ENCODE measurements around the gene PPP1R1B.
A peak's percentile ranks its signal among the peaks of the same experiment; 100 is the strongest.

The PPP1R1B gene

GRCh38 chr17:39629898-39630297 lies 3.1 kb downstream of the PPP1R1B start:
- H3K4me1 ChIP-seq (ENCODE audit: control insufficient read depth, insufficient read depth, low read length): peaks cover 57% of the 10 kb centered on the region
- H3K27me3 ChIP-seq (replicated peaks; ENCODE audit: control insufficient read depth, insufficient read depth, low read length): peaks cover 37% of the 10 kb centered on the region
- no peaks in the 10 kb centered on the region for H3K36me3 ChIP-seq (ENCODE audit: control insufficient read depth, insufficient read depth, low read length, severe bottlenecking)
- H3K9me3 ChIP-seq (ENCODE audit: control insufficient read depth, low read length): no peaks in the 10 kb centered on the region
- H3K4me3 ChIP-seq (ENCODE audit: low read length): no peak overlapping the region
- no peak for DNase-seq (ENCODE audit: low read depth)
- no peak overlapping the region for H3K9ac ChIP-seq (ENCODE audit: low read length)

- peaks cover 24% of the 10 kb centered on the region for H3K27me3 ChIP-seq (replicated peaks; ENCODE audit: control insufficient read depth, insufficient read depth, low read length)
- DNase-seq (ENCODE audit: low read depth): no peak
- H3K9ac ChIP-seq (ENCODE audit: low read length): no peak overlapping the region
- peaks cover 52% of the 10 kb centered on the region for H3K4me1 ChIP-seq (ENCODE audit: control insufficient read depth, insufficient read depth, low read length)
- H3K4me3 ChIP-seq (ENCODE audit: low read length): no peak overlapping the region
- H3K9me3 ChIP-seq (ENCODE audit: control insufficient read depth, low read length): no peaks in the 10 kb centered on the region
- no peaks in the 10 kb centered on the region for H3K36me3 ChIP-seq (ENCODE audit: control insufficient read depth, insufficient read depth, low read length, severe bottlenecking)
Observed at GRCh38 chr17:39631403-39631802, 4.7 kb downstream of the PPP1R1B start.

- Histone ChIP-seq H3K4me3 (ENCODE audit: low read length) (no peak overlapping the region), H3K9me3 (ENCODE audit: control insufficient read depth, low read length) (no peaks in the 10 kb centered on the region), H3K27me3 (replicated peaks; ENCODE audit: control insufficient read depth, insufficient read depth, low read length) (peaks cover 19% of the 10 kb centered on the region), H3K36me3 (ENCODE audit: control insufficient read depth, insufficient read depth, low read length, severe bottlenecking) (no peaks in the 10 kb centered on the region), H3K4me1 (ENCODE audit: control insufficient read depth, insufficient read depth, low read length) (peaks cover 50% of the 10 kb centered on the region), H3K9ac (ENCODE audit: low read length) (no peak overlapping the region)
- DNase-seq (ENCODE audit: low read depth): no peak
Observed at GRCh38 chr17:39632153-39632941, 5.6 kb downstream of the PPP1R1B start.

GRCh38 chr17:39633570-39634183 lies 6.9 kb downstream of the PPP1R1B start:
- Histone ChIP-seq H3K9me3 (ENCODE audit: control insufficient read depth, low read length) (no peaks in the 10 kb centered on the region), H3K9ac (ENCODE audit: low read length) (peak overlapping the region; percentile 8), H3K4me3 (ENCODE audit: low read length) (no peak overlapping the region), H3K27me3 (replicated peaks; ENCODE audit: control insufficient read depth, insufficient read depth, low read length) (peaks cover 12% of the 10 kb centered on the region), H3K36me3 (ENCODE audit: control insufficient read depth, insufficient read depth, low read length, severe bottlenecking) (no peaks in the 10 kb centered on the region), H3K4me1 (ENCODE audit: control insufficient read depth, insufficient read depth, low read length) (peaks cover 55% of the 10 kb centered on the region)
- DNase-seq (ENCODE audit: low read depth): no peak

GRCh38 chr17:39634384-39634871 lies 7.7 kb downstream of the PPP1R1B start:
- Histone ChIP-seq H3K9ac (ENCODE audit: low read length) (peak overlapping the region; percentile 8), H3K9me3 (ENCODE audit: control insufficient read depth, low read length) (no peaks in the 10 kb centered on the region), H3K4me3 (ENCODE audit: low read length) (no peak overlapping the region), H3K27me3 (replicated peaks; ENCODE audit: control insufficient read depth, insufficient read depth, low read length) (peaks cover 11% of the 10 kb centered on the region), H3K4me1 (ENCODE audit: control insufficient read depth, insufficient read depth, low read length) (peaks cover 58% of the 10 kb centered on the region), H3K36me3 (ENCODE audit: control insufficient read depth, insufficient read depth, low read length, severe bottlenecking) (no peaks in the 10 kb centered on the region)
- DNase-seq (ENCODE audit: low read depth): peak; percentile 83

GRCh38 chr17:39635614-39636176 lies 8.9 kb downstream of the PPP1R1B start:
- no peak for DNase-seq (ENCODE audit: low read depth)
- Histone ChIP-seq H3K4me3 (ENCODE audit: low read length) (no peak overlapping the region), H3K4me1 (ENCODE audit: control insufficient read depth, insufficient read depth, low read length) (peaks cover 55% of the 10 kb centered on the region), H3K9me3 (ENCODE audit: control insufficient read depth, low read length) (no peaks in the 10 kb centered on the region), H3K9ac (ENCODE audit: low read length) (peak overlapping the region; percentile 96), H3K27me3 (replicated peaks; ENCODE audit: control insufficient read depth, insufficient read depth, low read length) (peaks cover 11% of the 10 kb centered on the region), H3K36me3 (ENCODE audit: control insufficient read depth, insufficient read depth, low read length, severe bottlenecking) (no peaks in the 10 kb centered on the region)

- peak overlapping the region; percentile 97 for H3K4me3 ChIP-seq (ENCODE audit: low read length)
- H3K9me3 ChIP-seq (ENCODE audit: control insufficient read depth, low read length): no peaks in the 10 kb centered on the region
- H3K36me3 ChIP-seq (ENCODE audit: control insufficient read depth, insufficient read depth, low read length, severe bottlenecking): no peaks in the 10 kb centered on the region
- H3K4me1 ChIP-seq (ENCODE audit: control insufficient read depth, insufficient read depth, low read length): peaks cover 54% of the 10 kb centered on the region
- DNase-seq (ENCODE audit: low read depth): no peak
- peaks cover 4% of the 10 kb centered on the region for H3K27me3 ChIP-seq (replicated peaks; ENCODE audit: control insufficient read depth, insufficient read depth, low read length)
- H3K9ac ChIP-seq (ENCODE audit: low read length): peak overlapping the region; percentile 96
Observed at GRCh38 chr17:39636587-39636926, 9.8 kb downstream of the PPP1R1B start.

- peak; percentile 96 for DNase-seq (ENCODE audit: low read depth)
- H3K9me3 ChIP-seq (ENCODE audit: control insufficient read depth, low read length): no peaks in the 10 kb centered on the region
- H3K9ac ChIP-seq (ENCODE audit: low read length): peak within 1 kb of the TSS; percentile 96
- H3K27me3 ChIP-seq (replicated peaks; ENCODE audit: control insufficient read depth, insufficient read depth, low read length): no peaks in the 10 kb centered on the region
- H3K4me1 ChIP-seq (ENCODE audit: control insufficient read depth, insufficient read depth, low read length): peaks cover 49% of the 10 kb centered on the region
- peak within 1 kb of the TSS; percentile 97 for H3K4me3 ChIP-seq (ENCODE audit: low read length)
- H3K36me3 ChIP-seq (ENCODE audit: control insufficient read depth, insufficient read depth, low read length, severe bottlenecking): no peaks in the 10 kb centered on the region
Observed at GRCh38 chr17:39636927-39637736, 10.4 kb downstream of the PPP1R1B start, which contains the start of gene STARD3. TSS of gene STARD3 (plus strand) at chr17:39637144. CDS start at chr17:39653532, 16,388 bp downstream.

- Histone ChIP-seq H3K36me3 (ENCODE audit: control insufficient read depth, insufficient read depth, low read length, severe bottlenecking) (no peaks in the 10 kb centered on the region), H3K9ac (ENCODE audit: low read length) (no peak overlapping the region), H3K27me3 (replicated peaks; ENCODE audit: control insufficient read depth, insufficient read depth, low read length) (no peaks in the 10 kb centered on the region), H3K9me3 (ENCODE audit: control insufficient read depth, low read length) (no peaks in the 10 kb centered on the region), H3K4me3 (ENCODE audit: low read length) (peak overlapping the region; percentile 97), H3K4me1 (ENCODE audit: control insufficient read depth, insufficient read depth, low read length) (peaks cover 41% of the 10 kb centered on the region)
- DNase-seq (ENCODE audit: low read depth): no peak
Observed at GRCh38 chr17:39638317-39638716, 11.6 kb downstream of the PPP1R1B start.

- peaks cover 34% of the 10 kb centered on the region for H3K4me1 ChIP-seq (ENCODE audit: control insufficient read depth, insufficient read depth, low read length)
- no peaks in the 10 kb centered on the region for H3K9me3 ChIP-seq (ENCODE audit: control insufficient read depth, low read length)
- H3K4me3 ChIP-seq (ENCODE audit: low read length): no peak overlapping the region
- H3K36me3 ChIP-seq (ENCODE audit: control insufficient read depth, insufficient read depth, low read length, severe bottlenecking): no peaks in the 10 kb centered on the region
- DNase-seq (ENCODE audit: low read depth): no peak
- no peaks in the 10 kb centered on the region for H3K27me3 ChIP-seq (replicated peaks; ENCODE audit: control insufficient read depth, insufficient read depth, low read length)
- H3K9ac ChIP-seq (ENCODE audit: low read length): no peak overlapping the region
Observed at GRCh38 chr17:39639043-39639442, 12.3 kb downstream of the PPP1R1B start.

All from adipocyte (in vitro differentiated cells).